H1 (cell line): ENCODE data around the gene RARB.

Source experiments
- EGR1 ChIP-seq: IDR thresholded peaks from 2 replicates; pipeline ENCODE4 v1.6.1; 2011; ENCODE audit warnings: low read depth, low read length, borderline replicate concordance
- EP300 ChIP-seq, 2 experiments: IDR thresholded peaks; 1 replicate in 1 of 2; 2 replicates in 1 of 2; pipeline ENCODE4 v1.6.1; 2011 to 2012; ENCODE audit warnings: low read depth in 2 of 2, low read length in 2 of 2, mild to moderate bottlenecking in 2 of 2, borderline replicate concordance in 1 of 2, inconsistent platforms in 1 of 2, moderate library complexity in 1 of 2
- HDAC2 ChIP-seq, 2 experiments: fragments of 300-600 bp in 1 of 2; sonication (generic) in 1 of 2; IDR thresholded peaks; 2 replicates each; pipeline ENCODE4 v1.6.1; 2011 to 2012; ENCODE audit warnings: low read depth in 2 of 2, low read length in 2 of 2, mild to moderate bottlenecking in 2 of 2, moderate library complexity in 2 of 2, borderline replicate concordance in 1 of 2, inconsistent platforms in 1 of 2
- KDM1A ChIP-seq: fragments of 200-600, 300-600 bp; sonication (generic); IDR thresholded peaks from 2 replicates; pipeline ENCODE4 v1.7.1; 2016; ENCODE audit warnings: mild to moderate bottlenecking, low read length, borderline replicate concordance
- PHF8 ChIP-seq: fragments of 200-600 bp; sonication (generic); conservative IDR thresholded peaks from 2 replicates; pipeline ENCODE4 v1.7.1; 2012; ENCODE audit warnings: low read depth, mild to moderate bottlenecking, inconsistent platforms, low read length, moderate library complexity
- POLR2A ChIP-seq, 2 experiments: IDR thresholded peaks; 1 replicate in 1 of 2; 2 replicates in 1 of 2; pipeline ENCODE4 v1.6.1; 2011; ENCODE audit warnings: low read depth in 2 of 2, low read length in 2 of 2, mild to moderate bottlenecking in 2 of 2; ENCODE audit errors: control extremely low read depth in 1 of 2
- RFX5 ChIP-seq: IDR thresholded peaks from 2 replicates; pipeline ENCODE4 v1.6.1; 2011; ENCODE audit warnings: low read depth, low read length, improper control_type of control experiment, borderline replicate concordance
- RXRA ChIP-seq: IDR thresholded peaks from 2 replicates; pipeline ENCODE4 v1.6.1; 2011; ENCODE audit warnings: low read depth, mild to moderate bottlenecking, low read length, moderate library complexity; ENCODE audit not compliant: insufficient read depth
- TF ChIP-seq, protein P1 (sequence below), 3 experiments: IDR thresholded peaks; 1 replicate in 2 of 3; 2 replicates in 1 of 3; pipeline versions ENCODE4 v1.5.1 to v1.6.1; 2011; ENCODE audit warnings: low read length in 3 of 3, mild to moderate bottlenecking in 3 of 3, inconsistent platforms in 2 of 3, low read depth in 1 of 3, moderate library complexity in 1 of 3; ENCODE audit not compliant: insufficient read depth in 1 of 3; ENCODE audit errors: control extremely low read depth in 1 of 3
- TF ChIP-seq, protein P2 (sequence below): IDR thresholded peaks from 2 replicates; pipeline ENCODE4 v1.6.1; 2012; ENCODE audit warnings: inconsistent platforms

DNA sequence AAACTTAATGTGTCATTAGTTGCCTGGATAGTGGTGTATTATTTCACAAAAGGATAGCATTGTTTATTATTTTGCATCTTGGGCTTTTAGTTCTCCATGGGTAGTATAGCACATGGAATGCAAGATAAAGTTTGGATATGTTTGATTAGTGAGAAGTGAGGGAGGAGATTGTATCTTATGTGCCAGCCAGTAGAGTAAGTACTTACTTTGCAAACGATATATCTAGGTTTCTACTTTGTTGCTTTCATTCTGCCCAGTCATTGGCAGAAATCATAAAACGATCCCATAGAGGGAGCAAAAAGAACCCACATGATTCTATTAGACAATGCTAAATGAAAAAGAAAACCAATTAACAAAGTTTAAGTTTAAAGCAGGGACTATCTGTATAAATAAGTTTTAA lies 105.3 kb downstream of the RARB start:
- TF ChIP-seq, protein P1, sequence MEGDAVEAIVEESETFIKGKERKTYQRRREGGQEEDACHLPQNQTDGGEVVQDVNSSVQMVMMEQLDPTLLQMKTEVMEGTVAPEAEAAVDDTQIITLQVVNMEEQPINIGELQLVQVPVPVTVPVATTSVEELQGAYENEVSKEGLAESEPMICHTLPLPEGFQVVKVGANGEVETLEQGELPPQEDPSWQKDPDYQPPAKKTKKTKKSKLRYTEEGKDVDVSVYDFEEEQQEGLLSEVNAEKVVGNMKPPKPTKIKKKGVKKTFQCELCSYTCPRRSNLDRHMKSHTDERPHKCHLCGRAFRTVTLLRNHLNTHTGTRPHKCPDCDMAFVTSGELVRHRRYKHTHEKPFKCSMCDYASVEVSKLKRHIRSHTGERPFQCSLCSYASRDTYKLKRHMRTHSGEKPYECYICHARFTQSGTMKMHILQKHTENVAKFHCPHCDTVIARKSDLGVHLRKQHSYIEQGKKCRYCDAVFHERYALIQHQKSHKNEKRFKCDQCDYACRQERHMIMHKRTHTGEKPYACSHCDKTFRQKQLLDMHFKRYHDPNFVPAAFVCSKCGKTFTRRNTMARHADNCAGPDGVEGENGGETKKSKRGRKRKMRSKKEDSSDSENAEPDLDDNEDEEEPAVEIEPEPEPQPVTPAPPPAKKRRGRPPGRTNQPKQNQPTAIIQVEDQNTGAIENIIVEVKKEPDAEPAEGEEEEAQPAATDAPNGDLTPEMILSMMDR (IDR thresholded peaks at IDR 0.05; ENCODE audit: control extremely low read depth in 1 of 3, insufficient read depth in 1 of 3, low read depth in 1 of 3, low read length in 3 of 3), result no peak
- TF ChIP-seq RFX5 (no peak), EP300 (IDR thresholded peaks at IDR 0.05; ENCODE audit: borderline replicate concordance in 1 of 2, low read depth in 2 of 2, low read length in 2 of 2) (no peak), EGR1 (no peak), HDAC2 (IDR thresholded peaks at IDR 0.05; ENCODE audit: borderline replicate concordance in 1 of 2, low read depth in 2 of 2, low read length in 2 of 2) (no peak), POLR2A (IDR thresholded peaks at IDR 0.05; ENCODE audit: control extremely low read depth in 1 of 2, low read depth in 2 of 2, low read length in 2 of 2) (no peak), KDM1A (no peak), PHF8 (no peak), RXRA (no peak)
- TF ChIP-seq, protein P2, sequence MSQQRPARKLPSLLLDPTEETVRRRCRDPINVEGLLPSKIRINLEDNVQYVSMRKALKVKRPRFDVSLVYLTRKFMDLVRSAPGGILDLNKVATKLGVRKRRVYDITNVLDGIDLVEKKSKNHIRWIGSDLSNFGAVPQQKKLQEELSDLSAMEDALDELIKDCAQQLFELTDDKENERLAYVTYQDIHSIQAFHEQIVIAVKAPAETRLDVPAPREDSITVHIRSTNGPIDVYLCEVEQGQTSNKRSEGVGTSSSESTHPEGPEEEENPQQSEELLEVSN, result no peak
